ENCODE measurements around the gene HNRNPUL2.
"Not testable (repeated sequence)": the region's sequence is repeated elsewhere in the genome, so short reads cannot be mapped to it uniquely, and the experiment has no call there.

Gene HNRNPUL2

DNA sequence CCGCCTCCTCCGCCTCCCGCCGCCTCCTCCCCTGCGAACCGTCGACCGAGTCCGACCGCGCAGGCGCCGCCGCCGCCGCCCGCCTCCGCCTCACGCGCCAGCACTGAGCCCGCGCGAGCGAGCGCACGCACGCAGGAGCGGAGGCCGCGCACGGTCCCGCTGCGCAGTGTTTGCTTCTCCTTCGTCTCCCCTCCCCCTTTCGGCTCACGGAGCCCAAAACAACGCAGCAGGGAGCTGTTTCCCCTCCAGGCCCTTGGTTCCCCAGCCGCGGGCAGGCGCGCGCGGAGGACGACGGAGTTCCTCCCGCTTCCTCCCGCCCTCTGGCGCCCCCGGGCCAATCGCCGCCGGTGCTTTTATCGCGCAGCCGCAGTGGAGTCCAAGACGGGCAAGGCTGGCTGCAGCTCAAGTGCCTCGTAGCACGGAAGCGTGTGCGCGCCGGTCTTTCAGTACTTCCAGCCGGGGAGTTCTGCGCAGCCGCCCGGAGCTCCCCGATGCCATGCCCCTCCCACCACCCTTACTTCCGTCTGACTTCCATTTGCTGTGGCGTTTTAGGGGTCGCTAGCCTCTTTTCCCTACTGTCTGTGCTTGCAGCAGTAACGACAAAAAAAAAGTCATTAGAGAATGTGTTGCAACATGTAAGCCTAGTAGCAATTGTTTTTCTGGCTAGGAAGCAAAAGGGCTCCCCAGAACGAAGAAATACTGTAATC is at the start of gene HNRNPUL2:
HNRNPUL2 (minus strand) TSS at position 293 of the 707 bp plus-strand sequence. CDS start 301 bp downstream, outside the sequence.
- peak; percentile 98 for DNase-seq

- no peak for DNase-seq
Observed at GRCh38 chr11:62775646-62776045, 48.4 kb upstream of the HNRNPUL2 start.

DNA sequence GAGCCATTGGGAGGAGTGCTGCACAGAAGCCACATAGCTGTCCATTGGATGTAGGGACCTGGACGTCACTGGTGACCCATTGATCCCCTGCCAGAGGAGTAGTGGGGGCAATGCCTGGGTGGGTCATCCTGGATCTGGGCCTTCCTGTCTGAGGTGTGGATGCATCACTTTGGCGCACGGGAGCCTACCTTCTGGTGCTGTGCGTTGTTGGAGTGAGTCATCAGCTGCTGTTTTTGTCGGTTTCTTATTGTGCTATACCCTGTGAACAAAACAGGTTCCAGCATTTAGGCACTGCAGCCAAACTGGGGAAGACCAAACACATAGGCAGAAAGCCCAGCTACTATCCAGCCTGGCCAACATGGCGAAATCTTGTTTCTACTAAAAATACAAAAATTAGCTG is 47.1 kb upstream of the HNRNPUL2 start:
- DNase-seq = no peak

- peak; percentile 90 for DNase-seq
Observed at GRCh38 chr11:62771144-62772021, 44.1 kb upstream of the HNRNPUL2 start, which contains the start of gene TAF6L. Gene TAF6L, plus strand, starts transcription at chr11:62771396. Its CDS starts 4,388 bp downstream, at chr11:62775784.

DNA sequence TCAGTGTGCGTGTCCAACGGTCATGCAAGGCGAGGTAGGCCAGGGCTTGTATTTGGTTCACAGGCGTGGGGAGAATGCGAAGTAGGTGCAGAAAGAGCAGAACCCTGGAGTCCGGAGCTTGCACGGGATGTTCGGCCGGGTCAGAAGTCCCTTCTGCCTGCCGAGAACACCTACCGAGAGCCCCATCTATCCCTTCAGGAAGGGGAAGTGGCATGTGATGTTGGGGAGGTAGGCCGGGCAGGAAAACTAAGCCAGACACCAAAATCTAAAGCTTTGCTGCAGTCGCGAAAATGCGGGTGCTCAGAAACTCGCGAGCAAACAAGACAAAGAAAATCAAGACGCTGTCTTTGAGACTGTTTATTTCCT is 43.5 kb upstream of the HNRNPUL2 start:
- peak; percentile 62 for DNase-seq

DNA sequence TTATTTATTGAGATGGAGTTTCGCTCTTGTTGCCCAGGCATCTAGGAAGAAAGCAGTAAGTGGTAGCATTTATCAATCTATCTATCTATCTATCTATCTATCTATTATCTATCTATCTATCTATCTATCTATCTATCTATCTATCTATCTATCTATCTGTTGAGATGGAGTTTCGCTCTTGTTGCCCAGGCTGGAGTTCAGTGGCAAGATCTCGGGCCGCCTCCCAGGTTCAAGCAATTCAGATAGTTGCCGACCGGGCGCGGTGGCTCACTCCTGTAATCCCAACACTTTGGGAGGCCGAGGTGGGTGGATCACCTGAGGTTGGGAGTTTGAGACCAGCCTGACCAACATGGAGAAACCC is 33.6 kb upstream of the HNRNPUL2 start:
- not testable (repeated sequence) for DNase-seq

- no peak for DNase-seq
Observed at GRCh38 chr11:62757846-62758788, 30.9 kb upstream of the HNRNPUL2 start.

- DNase-seq = no peak
Observed at GRCh38 chr11:62755086-62755615, 27.9 kb upstream of the HNRNPUL2 start.

DNA sequence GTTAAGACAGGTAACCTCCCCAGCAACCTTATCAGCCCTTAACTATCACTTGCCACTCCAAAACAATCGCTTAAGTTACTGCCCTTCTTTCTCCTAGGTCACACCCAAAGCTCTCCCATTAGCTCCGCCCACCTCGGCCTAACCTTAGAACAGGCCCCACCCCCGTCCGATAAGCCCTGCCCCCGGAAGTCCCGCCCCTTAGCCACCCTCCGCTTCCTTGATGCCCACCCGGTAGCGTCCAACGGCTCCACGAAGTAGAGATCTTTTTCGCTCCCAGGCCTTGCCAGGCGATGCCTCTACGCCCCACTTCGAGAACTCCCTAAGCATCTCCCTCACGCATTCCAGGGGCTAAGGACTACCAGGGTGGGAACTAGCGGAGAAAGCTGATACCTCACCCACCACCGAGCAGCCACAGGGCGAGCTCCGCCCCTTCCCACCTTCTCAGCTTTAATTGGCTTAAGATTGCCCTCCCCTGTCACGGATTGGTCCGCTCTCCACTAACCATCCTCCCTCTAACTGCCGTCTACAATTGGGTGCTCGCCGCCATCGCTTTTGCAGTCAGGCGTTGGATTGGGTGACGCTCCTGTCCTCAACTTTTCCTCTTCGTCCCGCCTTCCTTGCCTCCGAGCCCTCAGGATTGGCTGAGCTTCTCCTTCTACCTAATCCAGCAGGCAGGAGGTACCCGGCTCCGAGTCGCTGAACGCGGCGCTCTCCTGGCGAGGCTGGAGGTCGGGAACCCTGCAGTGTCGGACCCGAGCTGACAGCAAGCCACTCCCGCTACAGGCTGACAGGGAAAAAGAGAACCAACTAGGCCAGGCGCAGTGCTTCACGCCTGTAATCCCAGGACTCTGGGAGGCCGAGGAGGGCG is 26.7 kb upstream of the HNRNPUL2 start, which contains the start of gene ZBTB3:
ZBTB3 (minus strand) TSS at position 425 of the 868 bp plus-strand sequence. CDS start 496 bp downstream, outside the sequence.
- peak; percentile 99 for DNase-seq

DNA sequence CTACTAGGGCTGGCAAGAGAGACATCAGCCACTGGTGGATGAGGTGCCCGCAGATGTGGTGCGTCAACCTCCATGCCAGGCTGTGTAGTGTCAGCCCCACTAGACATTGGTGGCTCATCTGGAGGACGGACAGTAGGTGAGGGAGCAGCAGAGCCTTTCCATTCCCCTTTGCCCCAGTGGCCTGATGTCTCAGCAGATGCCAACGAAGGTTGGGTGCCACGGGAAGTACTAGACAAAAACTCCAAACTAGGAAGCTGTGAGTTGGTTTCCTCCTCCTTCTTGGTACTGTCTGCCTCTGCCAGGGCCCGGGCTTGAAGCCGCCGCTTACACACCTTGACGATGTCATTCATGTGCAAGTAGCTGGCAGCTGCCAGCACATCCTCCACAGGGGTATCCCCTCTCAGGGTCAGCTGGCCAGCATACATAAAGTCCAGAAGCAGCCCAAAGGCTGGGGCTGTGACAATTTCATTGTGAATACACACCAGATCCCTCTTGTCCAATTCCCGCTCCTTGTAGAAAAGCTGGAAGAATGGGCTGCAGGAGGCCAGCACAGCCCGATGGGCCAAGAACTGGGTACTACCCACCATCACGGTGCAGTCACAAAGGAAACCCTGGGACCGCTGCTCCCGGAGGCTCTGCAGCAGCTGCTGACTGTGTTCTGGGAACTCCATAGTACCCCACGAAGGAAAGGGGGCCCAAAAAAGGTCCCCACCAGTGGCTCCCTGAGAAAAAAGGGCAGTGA is 25.9 kb upstream of the HNRNPUL2 start:
- DNase-seq = no peak

GRCh38 chr11:62752177-62752785 is 25.0 kb upstream of the HNRNPUL2 start:
- no peak for DNase-seq

GRCh38 chr11:62749931-62750330 is 22.7 kb upstream of the HNRNPUL2 start:
- DNase-seq = not testable (repeated sequence)

DNA sequence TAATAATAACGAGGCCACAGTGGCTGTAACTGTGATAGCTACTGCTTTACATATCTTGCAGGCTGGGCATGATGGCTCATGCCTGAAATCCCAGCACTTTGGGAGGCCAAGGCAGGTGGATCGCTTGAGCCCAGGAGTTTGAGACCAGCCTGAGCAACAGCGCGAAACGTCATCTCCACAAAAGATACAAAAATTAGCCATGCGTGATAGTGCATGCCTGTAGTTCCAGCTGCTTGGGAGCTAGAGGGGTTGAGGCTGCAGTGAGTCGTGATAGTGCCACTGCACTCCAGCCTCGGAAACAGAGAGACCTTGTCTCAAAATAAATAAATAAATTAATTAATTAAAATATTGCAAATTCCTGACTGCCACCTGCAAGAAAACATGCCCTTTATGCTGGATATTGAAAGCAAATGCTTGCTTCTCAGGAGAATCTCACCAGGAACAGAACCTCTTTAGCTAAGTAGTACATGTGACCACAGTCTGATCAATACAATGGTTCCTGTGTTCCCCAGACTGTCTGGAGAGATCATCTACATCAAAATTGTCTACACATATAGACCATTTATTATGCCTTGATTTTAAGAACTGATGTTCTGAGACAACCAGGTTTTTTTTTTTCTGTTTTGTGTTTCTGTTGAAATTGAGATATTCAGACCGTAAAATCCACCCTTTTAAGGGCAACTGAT is 20.4 kb upstream of the HNRNPUL2 start:
- no peak for DNase-seq

DNA sequence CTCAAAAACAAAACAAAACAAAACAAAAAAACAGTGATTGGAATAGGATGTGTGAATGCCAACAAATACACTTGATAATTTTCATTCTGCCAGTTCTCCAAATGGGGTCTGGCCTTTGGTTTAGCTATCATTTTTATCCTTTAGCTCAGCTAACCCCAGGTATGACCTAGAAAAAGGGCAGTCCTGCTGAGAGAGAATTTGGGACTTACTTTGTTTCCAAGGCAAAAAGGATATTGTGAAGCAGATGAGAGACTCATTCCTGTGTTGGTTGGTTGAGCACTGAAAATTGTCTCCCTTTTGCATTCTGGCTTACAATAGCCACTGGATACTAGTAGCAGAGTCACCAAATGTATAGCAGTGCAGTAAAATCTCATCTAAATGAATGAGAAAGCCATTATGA is 9.9 kb upstream of the HNRNPUL2 start:
- DNase-seq = no peak

DNA sequence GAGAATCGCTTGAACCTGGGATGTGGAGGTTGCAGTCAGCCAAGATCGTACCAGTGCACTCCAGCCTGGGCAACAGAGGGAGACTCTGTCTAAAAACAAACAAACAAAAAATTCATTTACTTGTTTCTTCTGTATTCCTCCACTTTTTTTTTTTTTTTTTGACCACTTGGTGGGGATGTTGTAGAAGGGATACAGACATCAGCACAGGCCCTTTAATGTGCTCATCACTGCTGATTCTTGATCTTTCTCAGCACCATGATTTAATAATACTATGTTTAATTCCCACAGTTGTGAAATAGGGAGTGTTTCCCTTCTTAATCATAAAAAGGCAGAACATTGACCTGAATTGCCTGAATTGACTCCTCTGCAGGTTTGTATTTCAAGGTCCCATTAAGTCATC is 5.6 kb upstream of the HNRNPUL2 start:
- no peak for DNase-seq

- DNase-seq = not testable (repeated sequence)
Observed at GRCh38 chr11:62730076-62730475, 2.8 kb upstream of the HNRNPUL2 start.

GRCh38 chr11:62728171-62728988 is 1.1 kb upstream of the HNRNPUL2 start, which contains the start of gene TTC9C:
Gene TTC9C, plus strand, starts transcription at chr11:62728486. Its CDS starts 363 bp downstream, at chr11:62728849.
- DNase-seq = peak; percentile 61

- DNase-seq = peak; percentile 97
Observed at GRCh38 chr11:62727872-62728170, 564 bp upstream of the HNRNPUL2 start.

DNA sequence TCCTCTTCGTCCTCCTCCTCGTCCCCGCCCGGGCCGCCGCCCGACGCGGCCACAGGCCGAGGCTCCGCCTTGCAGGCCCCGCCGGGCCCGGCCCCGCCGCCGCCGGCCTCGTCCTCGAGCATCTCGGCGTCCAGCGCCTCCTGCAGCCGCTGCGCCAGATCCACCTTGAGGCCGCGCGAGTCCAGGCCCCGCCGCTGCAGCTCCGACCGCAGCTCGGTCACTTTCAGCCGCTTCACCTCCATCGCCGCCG is 417 bp downstream of the HNRNPUL2 start:
- no peak for DNase-seq
